GM20000 (cell line): ENCODE results near the gene TRAPPC4.
"Not testable (repeated sequence)": the region's sequence is repeated elsewhere in the genome, so short reads cannot be mapped to it uniquely, and the experiment has no call there.

Experiments used
- DNase-seq: peaks from one replicate; pipeline ENCODE4 v3.0.0; 2012; ENCODE audit warnings: low spot score
- TF ChIP-seq, protein P1 (sequence below): IDR thresholded peaks from 2 replicates; pipeline ENCODE4 v1.5.1; 2012; ENCODE audit warnings: mild to moderate bottlenecking, control low read depth; ENCODE audit errors: extremely low read depth, missing control alignments

TRAPPC4 gene

DNA sequence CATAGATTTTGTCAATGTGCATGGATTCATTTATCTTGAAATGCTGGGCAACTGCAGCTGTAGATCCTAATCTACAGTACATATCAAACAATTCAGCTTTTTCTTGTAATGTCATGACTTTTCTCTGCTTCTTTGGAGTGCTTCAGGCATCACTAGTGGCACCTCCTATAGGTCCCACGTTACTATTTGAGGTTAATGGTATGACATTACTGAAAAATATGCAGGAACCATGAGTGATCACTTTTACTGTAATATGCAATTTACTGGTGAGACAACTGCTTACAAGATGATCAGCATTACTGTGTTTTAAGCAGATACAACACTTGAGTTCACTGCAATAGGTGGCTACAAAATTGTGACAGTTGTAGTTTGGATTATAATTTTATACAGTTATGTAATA is 17.7 kb upstream of the TRAPPC4 start:
- TF ChIP-seq, protein P1, sequence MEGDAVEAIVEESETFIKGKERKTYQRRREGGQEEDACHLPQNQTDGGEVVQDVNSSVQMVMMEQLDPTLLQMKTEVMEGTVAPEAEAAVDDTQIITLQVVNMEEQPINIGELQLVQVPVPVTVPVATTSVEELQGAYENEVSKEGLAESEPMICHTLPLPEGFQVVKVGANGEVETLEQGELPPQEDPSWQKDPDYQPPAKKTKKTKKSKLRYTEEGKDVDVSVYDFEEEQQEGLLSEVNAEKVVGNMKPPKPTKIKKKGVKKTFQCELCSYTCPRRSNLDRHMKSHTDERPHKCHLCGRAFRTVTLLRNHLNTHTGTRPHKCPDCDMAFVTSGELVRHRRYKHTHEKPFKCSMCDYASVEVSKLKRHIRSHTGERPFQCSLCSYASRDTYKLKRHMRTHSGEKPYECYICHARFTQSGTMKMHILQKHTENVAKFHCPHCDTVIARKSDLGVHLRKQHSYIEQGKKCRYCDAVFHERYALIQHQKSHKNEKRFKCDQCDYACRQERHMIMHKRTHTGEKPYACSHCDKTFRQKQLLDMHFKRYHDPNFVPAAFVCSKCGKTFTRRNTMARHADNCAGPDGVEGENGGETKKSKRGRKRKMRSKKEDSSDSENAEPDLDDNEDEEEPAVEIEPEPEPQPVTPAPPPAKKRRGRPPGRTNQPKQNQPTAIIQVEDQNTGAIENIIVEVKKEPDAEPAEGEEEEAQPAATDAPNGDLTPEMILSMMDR, result no peak
- no peak for DNase-seq

DNA sequence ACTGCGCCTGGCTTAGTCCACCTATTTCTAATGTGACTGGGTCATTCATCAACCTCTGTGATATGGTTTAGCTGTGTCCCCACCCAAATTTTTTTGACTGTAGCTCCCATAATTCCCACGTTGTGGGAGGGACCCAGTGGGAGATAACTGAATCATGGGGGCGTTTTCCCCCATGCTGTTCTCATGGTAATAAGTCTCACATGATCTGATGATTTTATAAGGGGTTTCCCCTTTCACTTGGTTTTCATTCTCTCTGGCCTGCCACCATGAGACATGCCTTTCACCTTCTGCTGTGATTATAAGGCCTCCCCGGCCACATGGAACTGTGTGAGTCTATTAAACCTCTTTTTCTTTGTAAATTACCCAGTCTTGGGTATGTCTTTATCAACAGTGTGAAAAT is 11.9 kb upstream of the TRAPPC4 start:
- TF ChIP-seq, protein P1, result no peak
- DNase-seq, result no peak

DNA sequence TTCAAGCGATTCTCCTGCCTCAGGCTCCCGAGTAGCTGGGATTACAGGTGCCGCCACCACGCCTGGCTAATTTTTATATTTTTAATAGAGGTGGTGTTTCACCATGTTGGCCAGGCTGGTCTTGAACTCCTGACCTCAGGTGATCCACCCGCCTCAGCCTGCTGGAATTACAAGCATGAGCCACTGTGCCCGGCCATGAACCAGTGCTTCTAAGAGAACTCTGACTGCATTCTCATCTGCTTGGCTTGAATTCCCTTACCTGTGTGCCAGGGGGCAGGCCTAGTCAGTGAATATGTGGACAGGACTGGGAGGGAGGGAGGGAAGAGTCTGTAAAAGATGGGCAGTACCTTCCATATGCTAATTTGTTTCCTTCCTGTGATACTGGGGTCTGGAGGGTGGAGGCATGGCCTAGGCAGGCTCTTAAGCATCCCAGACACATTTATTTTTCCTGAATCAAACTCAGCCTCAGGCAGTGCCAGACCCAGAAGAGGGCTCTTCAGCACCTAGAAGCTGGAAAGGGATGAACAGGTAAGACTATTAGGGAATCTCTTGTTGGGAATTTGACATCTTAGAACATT is 7.0 kb upstream of the TRAPPC4 start:
- TF ChIP-seq, protein P1, result no peak

DNA sequence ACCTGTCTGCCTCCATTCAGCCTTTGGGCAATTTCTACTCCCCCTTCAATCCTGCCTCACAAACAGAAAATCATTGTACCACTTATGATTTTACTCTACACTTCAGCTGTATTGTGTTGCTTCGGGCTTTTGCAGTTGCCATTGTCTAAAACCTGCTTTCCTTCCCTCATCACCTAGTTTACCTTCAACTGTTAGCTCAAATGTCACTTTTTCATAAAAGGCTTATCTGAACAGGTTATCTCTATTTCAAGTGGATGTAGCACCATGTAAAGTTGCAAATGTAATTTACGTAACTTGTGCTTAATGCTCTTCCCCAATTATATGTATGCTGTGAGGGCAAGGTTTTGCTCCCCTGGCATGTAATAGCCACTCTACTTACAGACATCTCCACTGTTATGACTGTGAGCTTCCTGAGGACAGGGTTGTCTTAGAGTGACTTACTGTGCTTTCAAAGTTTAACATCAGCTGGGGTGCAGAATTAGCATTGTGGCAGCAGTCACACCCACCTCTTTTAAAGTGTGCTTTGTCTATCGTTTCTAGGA is 5.9 kb upstream of the TRAPPC4 start:
- no peak for DNase-seq

More for the DNA sequence above, 7.0 kb upstream of the TRAPPC4 start:
- no peak for DNase-seq

DNA sequence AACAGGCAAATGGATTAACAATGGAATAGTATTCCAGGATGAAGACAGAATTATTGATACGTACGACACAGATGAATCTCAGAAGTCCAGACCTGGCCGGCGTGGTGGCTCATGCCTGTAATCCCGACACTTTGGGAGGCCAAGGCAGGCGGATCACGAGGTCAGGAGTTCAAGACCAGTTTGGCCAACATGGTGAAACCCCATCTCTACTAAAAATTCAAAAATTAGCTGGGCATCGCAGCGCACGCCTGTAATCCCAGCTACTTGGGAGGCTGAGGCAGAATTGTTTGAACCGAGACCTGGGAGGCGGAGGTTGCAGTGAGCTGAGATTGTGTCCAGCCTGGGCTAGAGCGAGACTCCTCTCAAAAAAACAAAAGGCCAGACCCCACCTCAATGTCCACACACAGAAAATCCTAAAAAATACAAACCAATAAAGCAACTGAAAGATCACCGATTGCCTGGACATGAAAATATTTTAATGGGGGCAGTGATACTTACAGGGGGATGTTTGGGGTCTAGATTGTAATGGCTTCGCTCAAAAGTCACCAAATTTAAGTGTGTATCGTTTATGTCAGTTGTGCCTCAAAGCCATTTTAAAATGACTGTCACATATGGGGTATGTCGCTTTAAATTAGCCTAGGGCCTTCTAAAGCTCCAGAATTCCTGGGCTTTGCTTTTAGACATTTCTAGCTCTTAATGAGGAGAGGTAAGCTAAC is 4.2 kb upstream of the TRAPPC4 start:
- DNase-seq, result no peak
- TF ChIP-seq, protein P1, result no peak

More for the DNA sequence above, 5.9 kb upstream of the TRAPPC4 start:
- TF ChIP-seq, protein P1, result no peak

DNA sequence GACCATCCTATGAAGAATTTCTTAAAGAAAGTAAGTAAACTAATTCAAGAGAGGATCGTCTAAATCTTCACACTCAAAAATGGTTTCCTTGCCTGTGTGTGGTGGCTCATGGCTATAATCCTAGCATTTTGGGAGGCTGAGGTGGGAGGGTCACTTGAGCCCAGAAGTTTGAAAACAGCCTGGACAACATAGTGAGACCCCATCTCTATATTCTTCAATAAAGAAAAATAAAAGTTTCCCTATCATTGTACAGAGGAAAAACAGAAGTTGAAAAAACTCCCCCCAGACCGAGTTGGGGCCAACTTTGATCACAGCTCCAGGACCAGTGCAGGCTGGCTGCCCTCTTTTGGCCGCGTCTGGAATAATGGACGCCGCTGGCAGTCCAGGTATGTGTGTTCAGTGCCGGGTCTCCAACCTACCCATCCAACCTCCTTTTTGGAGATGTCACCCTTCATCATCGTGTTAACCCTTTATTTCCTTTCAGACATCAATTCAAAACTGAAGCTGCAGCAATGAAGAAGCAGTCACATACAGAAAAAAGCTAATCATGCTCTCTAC is 3.4 kb upstream of the TRAPPC4 start:
- no peak for DNase-seq
- TF ChIP-seq, protein P1, result no peak

DNA sequence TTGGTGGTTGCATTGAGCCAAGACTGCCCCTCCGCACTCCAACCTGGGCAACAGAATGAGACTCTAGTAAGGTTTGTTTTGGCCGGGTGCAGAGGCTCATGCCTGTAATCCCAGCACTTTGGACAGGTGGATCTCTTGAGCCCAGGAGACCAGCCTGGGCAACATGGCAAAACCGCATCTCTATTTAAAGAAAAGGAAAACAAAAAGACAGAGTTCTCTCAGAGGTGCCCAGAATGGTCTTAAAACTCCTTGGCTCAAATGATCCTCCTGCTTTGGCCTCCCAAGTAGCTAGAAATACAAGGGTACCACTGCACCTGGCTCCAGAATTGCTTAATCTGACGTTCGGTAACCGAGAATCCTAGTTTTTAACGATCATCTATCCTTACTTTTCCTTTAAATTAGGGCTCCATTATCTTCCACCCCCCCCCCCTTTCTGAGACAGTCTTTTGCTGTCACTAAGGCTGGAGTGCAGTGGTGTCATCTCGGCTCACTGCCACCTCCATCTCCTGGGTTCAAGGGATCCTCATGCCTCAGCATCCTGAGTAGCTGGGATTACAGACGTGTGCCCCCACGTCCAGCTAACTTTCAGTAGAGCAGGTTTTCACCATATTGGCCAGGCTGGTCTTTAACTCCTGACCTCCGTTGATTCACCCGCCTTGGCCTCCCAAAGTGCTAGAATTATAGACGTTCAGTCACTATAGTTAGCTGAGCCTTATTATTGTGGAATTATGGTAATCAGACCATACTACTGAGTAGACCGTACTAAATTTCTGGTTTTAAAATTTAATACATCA is 2.2 kb upstream of the TRAPPC4 start:
- DNase-seq, result no peak
- TF ChIP-seq, protein P1, result no peak

DNA sequence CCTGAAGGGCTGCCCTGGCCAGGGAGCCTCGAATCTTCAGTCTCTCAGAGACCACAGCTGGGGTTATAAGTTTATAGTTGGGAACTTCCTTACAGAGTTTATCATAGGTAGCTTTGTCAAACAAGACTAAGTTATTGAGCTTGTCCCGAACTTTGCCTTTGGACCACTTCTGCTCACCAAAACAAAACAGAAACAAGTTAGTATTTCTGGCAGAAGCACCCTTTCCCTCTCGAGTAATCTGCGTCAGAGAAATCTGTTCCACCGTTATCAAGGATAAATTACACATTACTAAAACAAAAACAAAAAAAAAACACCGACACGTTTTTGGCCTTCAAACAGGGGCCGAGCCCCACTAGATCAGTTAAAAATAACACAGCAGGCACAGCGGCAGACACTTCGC is 1.2 kb upstream of the TRAPPC4 start:
- not testable (repeated sequence) for DNase-seq
